Activated CD4-positive, alpha-beta T cell treated with anti-CD3 and anti-CD28 coated beads, Interleukin-2, Interleukin-4, amounts not matched to agents 100 ng/mL and 50 ng/mL, durations not matched to agents 16 hours and 8 hours (primary cell): ENCODE data around the gene CSF1.
A peak's percentile ranks its signal among the peaks of the same experiment; 100 is the strongest.
"Not testable (repeated sequence)": the region's sequence is repeated elsewhere in the genome, so short reads cannot be mapped to it uniquely, and the experiment has no call there.

ENCODE experiments used
- DNase-seq: peaks from one replicate; pipeline ENCODE4 v3.0.0-alpha.2; 2020; ENCODE audit warnings: low spot score

Gene CSF1

GRCh38 chr1:109902204-109902985 is 8.3 kb upstream of the CSF1 start:
- DNase-seq, result no peak

- no peak for DNase-seq
Measured at GRCh38 chr1:109903376-109903930, 7.2 kb upstream of the CSF1 start.

- no peak for DNase-seq
Measured at GRCh38 chr1:109904105-109904817, 6.4 kb upstream of the CSF1 start.

GRCh38 chr1:109905491-109905890 is 5.2 kb upstream of the CSF1 start:
- DNase-seq, result no peak

- DNase-seq, result peak; percentile 80
Measured at GRCh38 chr1:109906160-109906838, 4.3 kb upstream of the CSF1 start.

GRCh38 chr1:109906839-109907180 is 3.8 kb upstream of the CSF1 start:
- DNase-seq, result no peak

GRCh38 chr1:109907190-109907774 is 3.4 kb upstream of the CSF1 start:
- DNase-seq, result no peak

GRCh38 chr1:109908836-109909235 is 1.8 kb upstream of the CSF1 start:
- DNase-seq, result no peak

GRCh38 chr1:109909561-109909960 is 1.1 kb upstream of the CSF1 start:
- DNase-seq, result no peak

- no peak for DNase-seq
Measured at GRCh38 chr1:109910963-109911798, 532 bp downstream of the CSF1 start.

GRCh38 chr1:109912214-109912861 is 1.7 kb downstream of the CSF1 start:
- no peak for DNase-seq

- no peak for DNase-seq
Measured at GRCh38 chr1:109912873-109913272, 2.2 kb downstream of the CSF1 start.

- no peak for DNase-seq
Measured at GRCh38 chr1:109913360-109913879, 2.8 kb downstream of the CSF1 start.

GRCh38 chr1:109914587-109915240 is 4.1 kb downstream of the CSF1 start:
- DNase-seq, result no peak

- no peak for DNase-seq
Measured at GRCh38 chr1:109917051-109917767, 6.6 kb downstream of the CSF1 start.

GRCh38 chr1:109917768-109918606 is 7.3 kb downstream of the CSF1 start:
- DNase-seq, result no peak

- no peak for DNase-seq
Measured at GRCh38 chr1:109918671-109919070, 8.0 kb downstream of the CSF1 start.

GRCh38 chr1:109919303-109919702 is 8.7 kb downstream of the CSF1 start:
- no peak for DNase-seq

GRCh38 chr1:109920391-109920790 is 9.7 kb downstream of the CSF1 start:
- not testable (repeated sequence) for DNase-seq
